Measurements from ENCODE around the gene CDK17. TPM values are rescaled to one million over a fixed set of nuclear protein-coding genes. Genes with fewer than 3 reads are reported as not detected.

Gene CDK17
- total RNA-seq, 1 experiment from 2014 or later: 21.4 TPM

DNA sequence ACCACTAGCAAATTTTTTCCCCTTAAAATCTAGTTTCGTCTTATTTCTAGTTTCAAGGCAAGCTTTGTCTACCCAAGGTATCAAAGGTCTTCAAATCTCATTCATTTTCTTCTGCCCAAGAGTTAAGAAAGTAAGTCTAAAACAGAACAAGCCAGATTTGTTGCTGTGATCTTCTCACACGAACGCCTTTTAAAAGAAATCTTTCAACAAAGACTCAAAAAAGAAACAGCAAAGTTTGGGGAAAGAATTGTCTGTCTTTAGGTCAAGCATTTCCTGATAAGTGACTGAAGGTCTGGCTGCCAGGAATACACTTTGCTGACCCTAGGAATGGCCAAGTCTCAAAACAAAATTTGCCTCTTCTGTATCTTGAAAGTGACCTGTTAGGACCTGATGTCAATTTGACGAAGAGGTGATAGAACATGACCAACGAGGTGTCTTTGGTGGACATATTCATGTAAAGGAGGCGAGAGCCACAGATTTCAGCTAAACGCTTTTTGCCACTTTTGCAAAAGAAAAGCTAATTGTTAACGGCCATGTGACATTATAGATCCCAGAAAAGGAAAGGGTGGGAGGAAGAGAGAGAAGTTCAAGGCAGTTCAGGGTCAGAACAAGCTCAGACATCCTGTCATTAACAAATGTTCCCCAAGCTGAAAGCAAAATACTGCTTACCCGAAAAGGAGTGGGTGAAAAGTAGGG lies 1.7 kb downstream of the CDK17 start:
- no peaks in the 10 kb centered on the region for H3K36me3 ChIP-seq (ENCODE audit: control insufficient read depth in 1 of 2, insufficient read depth in 2 of 2, low read length in 2 of 2)
- DNase-seq (ENCODE audit: low read depth, low spot score): no peak
- no peak for ATAC-seq
- POLR2A ChIA-PET: interaction anchor here (0.5 kb wide), 1 partner anchor 30 kb away, joined by 5 read pairs; no protein-coding TSS in a partner anchor
- RAD21 ChIA-PET (ENCODE audit: low non-redundant PET in 1 of 2, low total read pairs in 2 of 2, uncharacterized antibody in 2 of 2, unreplicated experiment in 2 of 2): no interaction called here
- TF ChIP-seq ZFX (IDR thresholded peaks at IDR 0.05): no peak
- TF ChIP-seq SIN3A (IDR thresholded peaks at IDR 0.05; ENCODE audit: low read depth): no peak
- TF ChIP-seq TCF7L2 (IDR thresholded peaks at IDR 0.05; ENCODE audit: borderline replicate concordance, extremely low read depth, insufficient read depth, insufficient read length): no peak
- no peak for TF ChIP-seq REST (IDR thresholded peaks at IDR 0.05; ENCODE audit: low read depth)
- TF ChIP-seq JUND (IDR thresholded peaks at IDR 0.05): no peak
- no peak for TF ChIP-seq EZH2phosphoT487 (IDR thresholded peaks at IDR 0.05; ENCODE audit: borderline replicate concordance)
- TF ChIP-seq, protein P1, sequence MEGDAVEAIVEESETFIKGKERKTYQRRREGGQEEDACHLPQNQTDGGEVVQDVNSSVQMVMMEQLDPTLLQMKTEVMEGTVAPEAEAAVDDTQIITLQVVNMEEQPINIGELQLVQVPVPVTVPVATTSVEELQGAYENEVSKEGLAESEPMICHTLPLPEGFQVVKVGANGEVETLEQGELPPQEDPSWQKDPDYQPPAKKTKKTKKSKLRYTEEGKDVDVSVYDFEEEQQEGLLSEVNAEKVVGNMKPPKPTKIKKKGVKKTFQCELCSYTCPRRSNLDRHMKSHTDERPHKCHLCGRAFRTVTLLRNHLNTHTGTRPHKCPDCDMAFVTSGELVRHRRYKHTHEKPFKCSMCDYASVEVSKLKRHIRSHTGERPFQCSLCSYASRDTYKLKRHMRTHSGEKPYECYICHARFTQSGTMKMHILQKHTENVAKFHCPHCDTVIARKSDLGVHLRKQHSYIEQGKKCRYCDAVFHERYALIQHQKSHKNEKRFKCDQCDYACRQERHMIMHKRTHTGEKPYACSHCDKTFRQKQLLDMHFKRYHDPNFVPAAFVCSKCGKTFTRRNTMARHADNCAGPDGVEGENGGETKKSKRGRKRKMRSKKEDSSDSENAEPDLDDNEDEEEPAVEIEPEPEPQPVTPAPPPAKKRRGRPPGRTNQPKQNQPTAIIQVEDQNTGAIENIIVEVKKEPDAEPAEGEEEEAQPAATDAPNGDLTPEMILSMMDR (IDR thresholded peaks at IDR 0.05 in 2 of 3, conservative IDR thresholded peaks at IDR 0.05 in 1 of 3; ENCODE audit: borderline replicate concordance in 1 of 3, insufficient read depth in 1 of 3, low read depth in 2 of 3, low read length in 2 of 3): no peak
- TF ChIP-seq RAD21 (IDR thresholded peaks at IDR 0.05; ENCODE audit: low read depth): no peak
- no peak for TF ChIP-seq SP1 (IDR thresholded peaks at IDR 0.05; ENCODE audit: low read depth)
- TF ChIP-seq CEBPB (IDR thresholded peaks at IDR 0.05; ENCODE audit: low read depth): no peak
- no peak for TF ChIP-seq YY1 (IDR thresholded peaks at IDR 0.05; ENCODE audit: extremely low read depth, insufficient replicate concordance, low read depth, low read length)
- TF ChIP-seq CBX3 (IDR thresholded peaks at IDR 0.05; ENCODE audit: low read depth): no peak
- no peak for TF ChIP-seq ELF1 (IDR thresholded peaks at IDR 0.05; ENCODE audit: borderline replicate concordance, low read depth)
- TF ChIP-seq POLR2AphosphoS5 (IDR thresholded peaks at IDR 0.05; ENCODE audit: low read depth, low read length): no peak
- TF ChIP-seq ATF3 (IDR thresholded peaks at IDR 0.05): no peak
- no peak for TF ChIP-seq SRF (IDR thresholded peaks at IDR 0.05; ENCODE audit: low read depth)
- H3K9me2 ChIP-seq (ENCODE audit: insufficient read depth): no peaks in the 10 kb centered on the region
- H4K20me1 ChIP-seq (ENCODE audit: insufficient read depth): peaks cover 11% of the 10 kb centered on the region; the same call in 1 of the 2 replicates
- H3K9me3 ChIP-seq (ENCODE audit: control insufficient read depth in 1 of 2, insufficient read depth in 1 of 2, low read depth in 1 of 2, low read length in 2 of 2): no peaks in the 10 kb centered on the region
- H3K27ac ChIP-seq (ENCODE audit: low read depth, low read length): peak overlapping the region; percentile 98; the same call in 1 of the 2 replicates
- H3K4me1 ChIP-seq (ENCODE audit: control insufficient read depth in 1 of 2, insufficient read depth in 2 of 2, low read length in 2 of 2): peaks cover 10 to 20% of the 10 kb centered on the region in 2 experiments; a peak in 3 of 4 replicates
- H3K4me3 ChIP-seq (replicated peaks in 1 of 2; ENCODE audit: low read depth in 1 of 2, low read length in 2 of 2): peak overlapping the region; percentile 59 to 70
- CTCF ChIA-PET: no interaction called here
- intact Hi-C loops (cut with micrococcal nuclease): no loop called here
- peak overlapping the region; percentile 78 for H3K9ac ChIP-seq (ENCODE audit: low read length)
- peaks cover 59% of the 10 kb centered on the region for H3K79me2 ChIP-seq (ENCODE audit: insufficient read depth, low read length)
- H2AFZ ChIP-seq (ENCODE audit: low read depth, low read length, poor library complexity, severe bottlenecking): no peak overlapping the region
- H3K4me2 ChIP-seq (ENCODE audit: low read length): peak overlapping the region; percentile 97
- H3K27me3 ChIP-seq (ENCODE audit: insufficient read depth, low read length): no peaks in the 10 kb centered on the region
- BruUV-seq (replicated peaks): TSS peak; percentile 40

Data from HCT116 (cell line).